Measurements from ENCODE around the gene NUP62.

DNA sequence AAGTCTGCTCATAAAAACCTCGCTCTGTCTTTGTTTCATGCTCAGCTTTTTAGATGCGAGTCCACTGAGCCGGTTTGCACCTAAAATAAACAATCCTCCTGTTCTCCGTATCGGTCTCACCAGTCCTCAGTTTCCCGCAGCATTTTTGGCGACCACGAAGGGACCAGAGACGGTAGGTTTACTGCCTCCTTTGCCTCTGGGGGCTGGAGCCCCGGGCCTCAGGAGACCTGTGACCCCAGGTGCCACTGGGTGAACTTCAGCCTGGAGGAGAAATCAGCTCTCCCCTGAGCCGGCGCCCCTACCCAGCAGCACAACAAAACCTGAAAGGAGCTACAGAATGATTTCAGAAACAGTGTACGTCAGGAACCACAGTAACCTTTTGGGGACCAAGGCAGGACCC is 23.6 kb upstream of the NUP62 start:
- no peak for TF ChIP-seq POLR2A (IDR thresholded peaks at IDR 0.05; ENCODE audit: low read depth, low read length)
- TF ChIP-seq POLR2AphosphoS5 (IDR thresholded peaks at IDR 0.05; ENCODE audit: low read depth, low read length): no peak
- no peak for TF ChIP-seq POU2F2 (IDR thresholded peaks at IDR 0.05; ENCODE audit: low read depth, low read length)
- no peak for TF ChIP-seq TAF1 (IDR thresholded peaks at IDR 0.05; ENCODE audit: low read depth, low read length)
- TF ChIP-seq SPI1 (IDR thresholded peaks at IDR 0.05; ENCODE audit: low read depth, low read length): no peak
